ENCODE data around the gene GCGR.

GRCh38 chr17:81806461-81807209, 2.7 kb downstream of the GCGR start:
- no peak for TF ChIP-seq CTCF (IDR thresholded peaks at IDR 0.05)
- no peak for TF ChIP-seq POLR2A (IDR thresholded peaks at IDR 0.05)
